ENCODE data around the gene MTMR12. TPM values are rescaled to one million over a fixed set of nuclear protein-coding genes. Genes with fewer than 3 reads are reported as not detected.

The MTMR12 gene
- total and polyA plus RNA-seq, 2 of the 13 experiments (the other 11 are each of a cell fraction or from before 2014, with no cell fraction given), result 23.4 to 36.6 TPM

DNA sequence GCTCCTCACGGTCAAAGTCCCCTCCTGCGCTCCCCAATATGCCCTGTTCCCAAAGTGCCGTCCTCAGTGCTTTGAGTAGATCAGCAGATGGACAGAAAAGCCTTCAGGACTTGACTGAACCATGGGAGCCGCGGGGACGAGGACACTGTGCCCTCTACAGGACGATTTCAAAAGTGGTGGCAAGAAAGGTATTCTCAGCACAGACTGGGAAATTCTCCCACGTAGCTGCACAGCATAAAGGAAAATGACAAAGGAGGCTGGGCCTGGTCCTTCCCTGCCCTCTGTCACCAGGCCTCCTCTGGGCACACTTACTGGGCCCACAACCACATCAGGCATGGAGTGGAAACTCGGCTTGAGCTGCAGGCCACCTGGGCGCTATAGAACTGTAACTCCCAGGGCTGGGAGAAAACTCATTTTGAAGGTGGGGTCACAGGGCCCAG lies 16.7 kb upstream of the MTMR12 start (continued):
- TF ChIP-seq, protein P1, sequence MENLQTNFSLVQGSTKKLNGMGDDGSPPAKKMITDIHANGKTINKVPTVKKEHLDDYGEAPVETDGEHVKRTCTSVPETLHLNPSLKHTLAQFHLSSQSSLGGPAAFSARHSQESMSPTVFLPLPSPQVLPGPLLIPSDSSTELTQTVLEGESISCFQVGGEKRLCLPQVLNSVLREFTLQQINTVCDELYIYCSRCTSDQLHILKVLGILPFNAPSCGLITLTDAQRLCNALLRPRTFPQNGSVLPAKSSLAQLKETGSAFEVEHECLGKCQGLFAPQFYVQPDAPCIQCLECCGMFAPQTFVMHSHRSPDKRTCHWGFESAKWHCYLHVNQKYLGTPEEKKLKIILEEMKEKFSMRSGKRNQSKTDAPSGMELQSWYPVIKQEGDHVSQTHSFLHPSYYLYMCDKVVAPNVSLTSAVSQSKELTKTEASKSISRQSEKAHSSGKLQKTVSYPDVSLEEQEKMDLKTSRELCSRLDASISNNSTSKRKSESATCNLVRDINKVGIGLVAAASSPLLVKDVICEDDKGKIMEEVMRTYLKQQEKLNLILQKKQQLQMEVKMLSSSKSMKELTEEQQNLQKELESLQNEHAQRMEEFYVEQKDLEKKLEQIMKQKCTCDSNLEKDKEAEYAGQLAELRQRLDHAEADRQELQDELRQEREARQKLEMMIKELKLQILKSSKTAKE (CRISPR knock-in tag; IDR thresholded peaks at IDR 0.05; ENCODE audit: borderline replicate concordance), result no peak
- TF ChIP-seq, protein P2, sequence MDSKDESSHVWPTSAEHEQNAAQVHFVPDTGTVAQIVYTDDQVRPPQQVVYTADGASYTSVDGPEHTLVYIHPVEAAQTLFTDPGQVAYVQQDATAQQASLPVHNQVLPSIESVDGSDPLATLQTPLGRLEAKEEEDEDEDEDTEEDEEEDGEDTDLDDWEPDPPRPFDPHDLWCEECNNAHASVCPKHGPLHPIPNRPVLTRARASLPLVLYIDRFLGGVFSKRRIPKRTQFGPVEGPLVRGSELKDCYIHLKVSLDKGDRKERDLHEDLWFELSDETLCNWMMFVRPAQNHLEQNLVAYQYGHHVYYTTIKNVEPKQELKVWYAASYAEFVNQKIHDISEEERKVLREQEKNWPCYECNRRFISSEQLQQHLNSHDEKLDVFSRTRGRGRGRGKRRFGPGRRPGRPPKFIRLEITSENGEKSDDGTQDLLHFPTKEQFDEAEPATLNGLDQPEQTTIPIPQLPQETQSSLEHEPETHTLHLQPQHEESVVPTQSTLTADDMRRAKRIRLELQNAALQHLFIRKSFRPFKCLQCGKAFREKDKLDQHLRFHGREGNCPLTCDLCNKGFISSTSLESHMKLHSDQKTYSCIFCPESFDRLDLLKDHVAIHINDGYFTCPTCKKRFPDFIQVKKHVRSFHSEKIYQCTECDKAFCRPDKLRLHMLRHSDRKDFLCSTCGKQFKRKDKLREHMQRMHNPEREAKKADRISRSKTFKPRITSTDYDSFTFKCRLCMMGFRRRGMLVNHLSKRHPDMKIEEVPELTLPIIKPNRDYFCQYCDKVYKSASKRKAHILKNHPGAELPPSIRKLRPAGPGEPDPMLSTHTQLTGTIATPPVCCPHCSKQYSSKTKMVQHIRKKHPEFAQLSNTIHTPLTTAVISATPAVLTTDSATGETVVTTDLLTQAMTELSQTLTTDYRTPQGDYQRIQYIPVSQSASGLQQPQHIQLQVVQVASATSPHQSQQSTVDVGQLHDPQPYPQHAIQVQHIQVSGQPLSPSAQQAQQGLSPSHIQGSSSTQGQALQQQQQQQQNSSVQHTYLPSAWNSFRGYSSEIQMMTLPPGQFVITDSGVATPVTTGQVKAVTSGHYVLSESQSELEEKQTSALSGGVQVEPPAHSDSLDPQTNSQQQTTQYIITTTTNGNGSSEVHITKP (CRISPR knock-in tag; IDR thresholded peaks at IDR 0.05; ENCODE audit: low read depth), result 0 out of 2 replicates have a peak, but pooled peaks have one; percentile 48
- TF ChIP-seq, protein P3, sequence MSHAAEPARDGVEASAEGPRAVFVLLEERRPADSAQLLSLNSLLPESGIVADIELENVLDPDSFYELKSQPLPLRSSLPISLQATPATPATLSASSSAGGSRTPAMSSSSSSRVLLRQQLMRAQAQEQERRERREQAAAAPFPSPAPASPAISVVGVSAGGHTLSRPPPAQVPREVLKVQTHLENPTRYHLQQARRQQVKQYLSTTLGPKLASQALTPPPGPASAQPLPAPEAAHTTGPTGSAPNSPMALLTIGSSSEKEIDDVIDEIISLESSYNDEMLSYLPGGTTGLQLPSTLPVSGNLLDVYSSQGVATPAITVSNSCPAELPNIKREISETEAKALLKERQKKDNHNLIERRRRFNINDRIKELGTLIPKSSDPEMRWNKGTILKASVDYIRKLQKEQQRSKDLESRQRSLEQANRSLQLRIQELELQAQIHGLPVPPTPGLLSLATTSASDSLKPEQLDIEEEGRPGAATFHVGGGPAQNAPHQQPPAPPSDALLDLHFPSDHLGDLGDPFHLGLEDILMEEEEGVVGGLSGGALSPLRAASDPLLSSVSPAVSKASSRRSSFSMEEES (CRISPR knock-in tag; IDR thresholded peaks at IDR 0.05), result no peak
- TF ChIP-seq, protein P4, sequence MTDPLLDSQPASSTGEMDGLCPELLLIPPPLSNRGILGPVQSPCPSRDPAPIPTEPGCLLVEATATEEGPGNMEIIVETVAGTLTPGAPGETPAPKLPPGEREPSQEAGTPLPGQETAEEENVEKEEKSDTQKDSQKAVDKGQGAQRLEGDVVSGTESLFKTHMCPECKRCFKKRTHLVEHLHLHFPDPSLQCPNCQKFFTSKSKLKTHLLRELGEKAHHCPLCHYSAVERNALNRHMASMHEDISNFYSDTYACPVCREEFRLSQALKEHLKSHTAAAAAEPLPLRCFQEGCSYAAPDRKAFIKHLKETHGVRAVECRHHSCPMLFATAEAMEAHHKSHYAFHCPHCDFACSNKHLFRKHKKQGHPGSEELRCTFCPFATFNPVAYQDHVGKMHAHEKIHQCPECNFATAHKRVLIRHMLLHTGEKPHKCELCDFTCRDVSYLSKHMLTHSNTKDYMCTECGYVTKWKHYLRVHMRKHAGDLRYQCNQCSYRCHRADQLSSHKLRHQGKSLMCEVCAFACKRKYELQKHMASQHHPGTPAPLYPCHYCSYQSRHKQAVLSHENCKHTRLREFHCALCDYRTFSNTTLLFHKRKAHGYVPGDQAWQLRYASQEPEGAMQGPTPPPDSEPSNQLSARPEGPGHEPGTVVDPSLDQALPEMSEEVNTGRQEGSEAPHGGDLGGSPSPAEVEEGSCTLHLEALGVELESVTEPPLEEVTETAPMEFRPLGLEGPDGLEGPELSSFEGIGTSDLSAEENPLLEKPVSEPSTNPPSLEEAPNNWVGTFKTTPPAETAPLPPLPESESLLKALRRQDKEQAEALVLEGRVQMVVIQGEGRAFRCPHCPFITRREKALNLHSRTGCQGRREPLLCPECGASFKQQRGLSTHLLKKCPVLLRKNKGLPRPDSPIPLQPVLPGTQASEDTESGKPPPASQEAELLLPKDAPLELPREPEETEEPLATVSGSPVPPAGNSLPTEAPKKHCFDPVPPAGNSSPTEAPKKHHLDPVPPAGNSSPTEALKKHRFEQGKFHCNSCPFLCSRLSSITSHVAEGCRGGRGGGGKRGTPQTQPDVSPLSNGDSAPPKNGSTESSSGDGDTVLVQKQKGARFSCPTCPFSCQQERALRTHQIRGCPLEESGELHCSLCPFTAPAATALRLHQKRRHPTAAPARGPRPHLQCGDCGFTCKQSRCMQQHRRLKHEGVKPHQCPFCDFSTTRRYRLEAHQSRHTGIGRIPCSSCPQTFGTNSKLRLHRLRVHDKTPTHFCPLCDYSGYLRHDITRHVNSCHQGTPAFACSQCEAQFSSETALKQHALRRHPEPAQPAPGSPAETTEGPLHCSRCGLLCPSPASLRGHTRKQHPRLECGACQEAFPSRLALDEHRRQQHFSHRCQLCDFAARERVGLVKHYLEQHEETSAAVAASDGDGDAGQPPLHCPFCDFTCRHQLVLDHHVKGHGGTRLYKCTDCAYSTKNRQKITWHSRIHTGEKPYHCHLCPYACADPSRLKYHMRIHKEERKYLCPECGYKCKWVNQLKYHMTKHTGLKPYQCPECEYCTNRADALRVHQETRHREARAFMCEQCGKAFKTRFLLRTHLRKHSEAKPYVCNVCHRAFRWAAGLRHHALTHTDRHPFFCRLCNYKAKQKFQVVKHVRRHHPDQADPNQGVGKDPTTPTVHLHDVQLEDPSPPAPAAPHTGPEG (CRISPR knock-in tag; IDR thresholded peaks at IDR 0.05), result no peak
- TF ChIP-seq, protein P5, sequence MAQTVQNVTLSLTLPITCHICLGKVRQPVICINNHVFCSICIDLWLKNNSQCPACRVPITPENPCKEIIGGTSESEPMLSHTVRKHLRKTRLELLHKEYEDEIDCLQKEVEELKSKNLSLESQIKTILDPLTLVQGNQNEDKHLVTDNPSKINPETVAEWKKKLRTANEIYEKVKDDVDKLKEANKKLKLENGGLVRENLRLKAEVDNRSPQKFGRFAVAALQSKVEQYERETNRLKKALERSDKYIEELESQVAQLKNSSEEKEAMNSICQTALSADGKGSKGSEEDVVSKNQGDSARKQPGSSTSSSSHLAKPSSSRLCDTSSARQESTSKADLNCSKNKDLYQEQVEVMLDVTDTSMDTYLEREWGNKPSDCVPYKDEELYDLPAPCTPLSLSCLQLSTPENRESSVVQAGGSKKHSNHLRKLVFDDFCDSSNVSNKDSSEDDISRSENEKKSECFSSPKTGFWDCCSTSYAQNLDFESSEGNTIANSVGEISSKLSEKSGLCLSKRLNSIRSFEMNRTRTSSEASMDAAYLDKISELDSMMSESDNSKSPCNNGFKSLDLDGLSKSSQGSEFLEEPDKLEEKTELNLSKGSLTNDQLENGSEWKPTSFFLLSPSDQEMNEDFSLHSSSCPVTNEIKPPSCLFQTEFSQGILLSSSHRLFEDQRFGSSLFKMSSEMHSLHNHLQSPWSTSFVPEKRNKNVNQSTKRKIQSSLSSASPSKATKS (CRISPR knock-in tag; IDR thresholded peaks at IDR 0.05), result no peak
- TF ChIP-seq ZNF564 (CRISPR knock-in tag; IDR thresholded peaks at IDR 0.05), result no peak
- TF ChIP-seq, protein P6, sequence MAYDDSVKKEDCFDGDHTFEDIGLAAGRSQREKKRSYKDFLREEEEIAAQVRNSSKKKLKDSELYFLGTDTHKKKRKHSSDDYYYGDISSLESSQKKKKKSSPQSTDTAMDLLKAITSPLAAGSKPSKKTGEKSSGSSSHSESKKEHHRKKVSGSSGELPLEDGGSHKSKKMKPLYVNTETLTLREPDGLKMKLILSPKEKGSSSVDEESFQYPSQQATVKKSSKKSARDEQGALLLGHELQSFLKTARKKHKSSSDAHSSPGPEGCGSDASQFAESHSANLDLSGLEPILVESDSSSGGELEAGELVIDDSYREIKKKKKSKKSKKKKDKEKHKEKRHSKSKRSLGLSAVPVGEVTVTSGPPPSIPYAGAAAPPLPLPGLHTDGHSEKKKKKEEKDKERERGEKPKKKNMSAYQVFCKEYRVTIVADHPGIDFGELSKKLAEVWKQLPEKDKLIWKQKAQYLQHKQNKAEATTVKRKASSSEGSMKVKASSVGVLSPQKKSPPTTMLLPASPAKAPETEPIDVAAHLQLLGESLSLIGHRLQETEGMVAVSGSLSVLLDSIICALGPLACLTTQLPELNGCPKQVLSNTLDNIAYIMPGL (CRISPR knock-in tag; IDR thresholded peaks at IDR 0.05; ENCODE audit: borderline replicate concordance in 1 of 2, low read depth in 1 of 2), result peak; percentile 46 to 64; a peak in 1 of 4 replicates
- TF ChIP-seq CENPT (CRISPR knock-in tag; IDR thresholded peaks at IDR 0.05; ENCODE audit: low read depth), result no peak
- TF ChIP-seq KDM5B (CRISPR knock-in tag; IDR thresholded peaks at IDR 0.05; ENCODE audit: borderline replicate concordance), result peak; percentile 41; the same call in 1 of the 2 replicates
- no peak for TF ChIP-seq ZNF367 (CRISPR knock-in tag; IDR thresholded peaks at IDR 0.05; ENCODE audit: borderline replicate concordance)

Measured in HepG2 (cell line).